ENCODE results near the gene HHIPL1. TPM values are rescaled to one million over a fixed set of nuclear protein-coding genes. Genes with fewer than 3 reads are reported as not detected.
A peak's percentile ranks its signal among the peaks of the same experiment; 100 is the strongest.

Gene HHIPL1
- total and polyA plus RNA-seq, 2 of the 8 experiments (the other 6 are each of a cell fraction or from before 2014, with no cell fraction given), result 1.5 to 2.6 TPM

DNA sequence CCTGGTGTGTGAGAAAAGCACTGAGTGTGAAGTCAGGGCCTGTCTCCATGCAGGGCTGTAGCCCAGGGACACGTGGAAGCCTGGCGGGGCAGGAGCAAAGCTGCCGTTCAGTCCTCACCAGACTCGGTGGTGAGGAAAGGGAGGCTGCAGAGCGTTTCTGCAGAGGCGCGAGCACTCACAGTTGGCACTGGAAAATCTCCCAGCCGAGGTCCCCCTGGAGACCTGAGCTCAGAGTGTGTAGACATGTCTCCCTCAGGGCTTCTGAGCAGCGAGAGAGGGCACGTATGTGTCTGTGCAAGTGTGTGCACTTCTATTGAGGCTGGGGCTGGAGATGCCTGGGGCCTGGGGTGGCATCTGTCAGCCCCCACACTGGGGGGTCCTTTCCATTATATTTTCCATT, 11.0 kb upstream of the HHIPL1 start:
- Histone ChIP-seq H2AFZ (ENCODE audit: low read length) (peak overlapping the region; percentile 63; the same call in 1 of the 2 replicates), H3K4me1 (replicated peaks in 1 of 4; ENCODE audit: control insufficient read depth in 3 of 4, insufficient read depth in 4 of 4, low read length in 3 of 4) (no peaks in the 10 kb centered on the region), H2AK5ac (ENCODE audit: low read depth, low read length) (no peak overlapping the region), H3K27ac (ENCODE audit: low read depth, low read length) (no peak overlapping the region), H4K8ac (ENCODE audit: extremely low read depth, insufficient read depth, low read length) (no peak overlapping the region), H3K79me2 (ENCODE audit: control insufficient read depth in 1 of 2, insufficient read depth in 2 of 2, low read length in 2 of 2) (no peaks in the 10 kb centered on the region), H3K4me2 (ENCODE audit: insufficient read depth in 1 of 2, low read depth in 2 of 2, low read length in 2 of 2) (no peak overlapping the region), H2BK15ac (ENCODE audit: low read length) (no peak overlapping the region), H2BK20ac (ENCODE audit: low read length) (no peak overlapping the region), H3K23me2 (ENCODE audit: low read depth, low read length) (no peaks in the 10 kb centered on the region), H3K79me1 (ENCODE audit: low read depth, low read length) (no peaks in the 10 kb centered on the region), H2BK5ac (ENCODE audit: low read depth, low read length) (no peak overlapping the region), H3K23ac (ENCODE audit: insufficient read length) (no peak overlapping the region), H4K91ac (replicated peaks; ENCODE audit: insufficient read length, low read length) (no peak overlapping the region), H3K4ac (replicated peaks; ENCODE audit: insufficient read length, low read depth, low read length) (no peak overlapping the region), H2BK120ac (replicated peaks; ENCODE audit: low read depth, low read length) (no peak overlapping the region), H4K20me1 (replicated peaks in 1 of 2; ENCODE audit: control insufficient read depth in 1 of 2, insufficient read depth in 2 of 2, low read length in 2 of 2) (no peaks in the 10 kb centered on the region), H3K36me3 (ENCODE audit: control insufficient read depth in 2 of 4, insufficient read depth in 4 of 4, low read length in 3 of 4) (no peaks in the 10 kb centered on the region), H4K5ac (ENCODE audit: insufficient read length, low read depth, low read length) (no peak overlapping the region), H3K14ac (ENCODE audit: insufficient read length) (no peak overlapping the region), H3K18ac (ENCODE audit: extremely low read depth, low read length) (no peak overlapping the region), H3K9me3 (ENCODE audit: insufficient read depth in 2 of 2, low read depth in 1 of 2, low read length in 1 of 2) (no peaks in the 10 kb centered on the region), H3K27me3 (replicated peaks in 1 of 4; ENCODE audit: control insufficient read depth in 3 of 4, extremely low read depth in 1 of 4, insufficient read depth in 3 of 4, low read length in 3 of 4) (no peaks in the 10 kb centered on the region; a peak in 1 of 7 replicates), H2BK12ac (ENCODE audit: low read depth, low read length) (no peak overlapping the region; the same call in 1 of the 2 replicates), H3K4me3 (ENCODE audit: extremely low read depth in 1 of 4, insufficient read depth in 2 of 4, low read depth in 3 of 4, low read length in 4 of 4) (no peak overlapping the region), H3K56ac (replicated peaks; ENCODE audit: insufficient read length, low read depth, low read length) (no peak overlapping the region), H3K9ac (replicated peaks in 1 of 4; ENCODE audit: extremely low read depth in 1 of 4, low read depth in 3 of 4, low read length in 3 of 4) (no peak overlapping the region)
- FAIRE-seq (no peak), DNase-seq (ENCODE audit: low read depth in 1 of 2, low spot score in 2 of 2) (no peak)
- 86% methylated on average over 10 of the region's 10 CpGs; no CpG with 5 or more reads in 1 of the 2 experiments for WGBS, 2 experiments (ENCODE audit: extremely low coverage in 1 of 2, insufficient coverage in 1 of 2, insufficient read length in 1 of 2, insufficient replicate concordance in 2 of 2, low coverage in 1 of 2, low lambda C conversion rate in 2 of 2, missing lambda C conversion rate in 1 of 2)
- ChIA-PET CTCF (ENCODE audit: partially characterized antibody) (interaction anchor here (0.9 to 3.3 kb wide), 16 partner anchors 11 to 253 kb away, joined by 3 to 12 read pairs (median 4); no protein-coding TSS in a partner anchor), POLR2A (ENCODE audit: partially characterized antibody) (interaction anchor here (1.0 kb wide), 1 partner anchor 28 kb away, joined by 3 read pairs; no protein-coding TSS in a partner anchor)
- TF ChIP-seq MAX (IDR thresholded peaks at IDR 0.05) (no peak), TEAD4 (IDR thresholded peaks at IDR 0.05; ENCODE audit: low read depth, low read length) (no peak), JUN (IDR thresholded peaks at IDR 0.05; ENCODE audit: low read depth, low read length) (no peak), BRCA1 (IDR thresholded peaks at IDR 0.05; ENCODE audit: low read depth, low read length) (no peak), HDAC2 (IDR thresholded peaks at IDR 0.05; ENCODE audit: borderline replicate concordance in 1 of 2, low read depth in 2 of 2, low read length in 2 of 2) (no peak), KDM4A (IDR thresholded peaks at IDR 0.05; ENCODE audit: low read depth, low read length, severe bottlenecking) (no peak), KDM5A (IDR thresholded peaks at IDR 0.05; ENCODE audit: low read length) (no peak), CHD2 (IDR thresholded peaks at IDR 0.05; ENCODE audit: low read length) (no peak), SAP30 (IDR thresholded peaks at IDR 0.05; ENCODE audit: insufficient read depth, insufficient replicate concordance, low read length) (no peak), POLR2A (IDR thresholded peaks at IDR 0.05; ENCODE audit: control extremely low read depth in 1 of 2, low read depth in 2 of 2, low read length in 2 of 2) (no peak), TAF7 (optimal IDR thresholded peaks at IDR 0.05; ENCODE audit: borderline replicate concordance, low read depth, low read length) (no peak), TCF12 (IDR thresholded peaks at IDR 0.05; ENCODE audit: low read depth, low read length) (no peak)
- TF ChIP-seq, protein P1, sequence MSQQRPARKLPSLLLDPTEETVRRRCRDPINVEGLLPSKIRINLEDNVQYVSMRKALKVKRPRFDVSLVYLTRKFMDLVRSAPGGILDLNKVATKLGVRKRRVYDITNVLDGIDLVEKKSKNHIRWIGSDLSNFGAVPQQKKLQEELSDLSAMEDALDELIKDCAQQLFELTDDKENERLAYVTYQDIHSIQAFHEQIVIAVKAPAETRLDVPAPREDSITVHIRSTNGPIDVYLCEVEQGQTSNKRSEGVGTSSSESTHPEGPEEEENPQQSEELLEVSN (IDR thresholded peaks at IDR 0.05), result no peak

Data from H1 (cell line).